ENCODE data around the gene ACTL7B. TPM values are rescaled to one million over a fixed set of nuclear protein-coding genes. Genes with fewer than 3 reads are reported as not detected.
"Not testable (repeated sequence)": the region's sequence is repeated elsewhere in the genome, so short reads cannot be mapped to it uniquely, and the experiment has no call there.

ACTL7B gene, protein sequence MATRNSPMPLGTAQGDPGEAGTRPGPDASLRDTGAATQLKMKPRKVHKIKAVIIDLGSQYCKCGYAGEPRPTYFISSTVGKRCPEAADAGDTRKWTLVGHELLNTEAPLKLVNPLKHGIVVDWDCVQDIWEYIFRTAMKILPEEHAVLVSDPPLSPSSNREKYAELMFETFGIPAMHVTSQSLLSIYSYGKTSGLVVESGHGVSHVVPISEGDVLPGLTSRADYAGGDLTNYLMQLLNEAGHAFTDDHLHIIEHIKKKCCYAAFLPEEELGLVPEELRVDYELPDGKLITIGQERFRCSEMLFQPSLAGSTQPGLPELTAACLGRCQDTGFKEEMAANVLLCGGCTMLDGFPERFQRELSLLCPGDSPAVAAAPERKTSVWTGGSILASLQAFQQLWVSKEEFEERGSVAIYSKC
- polyA plus RNA-seq (2012; ENCODE audit: insufficient read depth, insufficient read length), result not detected

DNA sequence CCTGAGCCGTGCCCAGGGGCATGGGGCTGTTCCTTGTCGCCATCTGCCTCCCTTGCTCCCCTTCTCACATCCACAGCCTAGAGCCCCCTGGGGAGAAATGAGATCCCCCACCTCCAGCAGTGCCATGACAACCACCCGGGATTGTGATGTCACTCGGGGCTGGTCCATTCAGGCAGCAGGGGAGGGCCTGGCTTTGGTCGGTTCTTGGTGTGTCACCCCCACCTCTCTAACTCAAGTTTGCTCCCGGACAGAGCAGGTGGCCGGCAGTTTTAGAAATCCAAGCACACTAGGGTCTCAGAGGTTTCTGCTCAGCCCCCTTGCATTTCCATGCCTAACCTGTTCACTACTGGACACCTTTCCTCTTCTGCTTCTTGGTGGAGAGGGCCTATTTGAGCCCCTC, at the start of gene ACTL7B:
ACTL7B (minus strand) TSS at position 99 of the 400 bp plus-strand sequence; CDS start at position 43, 56 bp downstream.
- no peak within 1 kb of the TSS for H3K4me3 ChIP-seq (ENCODE audit: low read length)
- DNase-seq (ENCODE audit: low read depth, low spot score), result no peak

DNA sequence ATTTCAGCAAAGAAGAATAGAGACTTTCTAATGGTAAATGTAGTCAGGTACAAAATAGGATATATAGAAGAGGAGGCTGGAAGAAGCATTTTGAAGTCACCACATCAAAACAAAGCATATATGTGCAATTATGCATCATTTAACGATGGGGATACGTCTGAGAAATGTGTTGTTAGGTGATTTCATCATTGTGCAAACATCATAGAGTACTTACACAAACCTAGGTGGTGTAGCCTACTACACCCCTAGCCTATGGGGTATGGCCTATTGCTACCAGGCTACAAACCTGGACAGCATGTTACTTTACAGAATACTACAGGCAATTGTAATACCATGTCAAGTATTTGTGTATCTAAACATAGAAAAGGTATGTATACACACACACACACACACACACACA, 49.7 kb upstream of the ACTL7B start:
- no peak overlapping the region for H3K4me3 ChIP-seq (ENCODE audit: low read length)
- DNase-seq (ENCODE audit: low read depth, low spot score), result no peak

DNA sequence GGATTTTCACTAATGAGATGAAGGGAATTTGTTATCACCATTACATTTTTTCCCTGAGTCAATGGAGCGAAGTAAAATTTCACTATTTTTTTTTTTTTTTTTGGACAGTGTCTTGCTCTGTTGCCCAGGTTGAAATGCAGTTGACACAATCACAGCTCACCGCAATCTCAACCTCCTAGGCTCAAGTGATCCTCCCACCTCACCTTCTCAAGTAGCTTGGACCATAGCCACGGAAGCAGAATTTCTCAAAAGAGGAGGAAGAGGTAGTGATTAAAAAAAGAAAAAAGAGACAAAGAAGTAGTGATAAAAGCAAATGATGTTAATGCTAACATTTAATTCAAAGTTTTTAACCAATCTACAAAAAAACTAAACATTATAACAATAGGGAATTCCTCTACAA, 48.4 kb upstream of the ACTL7B start:
- H3K4me3 ChIP-seq (ENCODE audit: low read length), result no peak overlapping the region
- DNase-seq (ENCODE audit: low read depth, low spot score), result no peak

DNA sequence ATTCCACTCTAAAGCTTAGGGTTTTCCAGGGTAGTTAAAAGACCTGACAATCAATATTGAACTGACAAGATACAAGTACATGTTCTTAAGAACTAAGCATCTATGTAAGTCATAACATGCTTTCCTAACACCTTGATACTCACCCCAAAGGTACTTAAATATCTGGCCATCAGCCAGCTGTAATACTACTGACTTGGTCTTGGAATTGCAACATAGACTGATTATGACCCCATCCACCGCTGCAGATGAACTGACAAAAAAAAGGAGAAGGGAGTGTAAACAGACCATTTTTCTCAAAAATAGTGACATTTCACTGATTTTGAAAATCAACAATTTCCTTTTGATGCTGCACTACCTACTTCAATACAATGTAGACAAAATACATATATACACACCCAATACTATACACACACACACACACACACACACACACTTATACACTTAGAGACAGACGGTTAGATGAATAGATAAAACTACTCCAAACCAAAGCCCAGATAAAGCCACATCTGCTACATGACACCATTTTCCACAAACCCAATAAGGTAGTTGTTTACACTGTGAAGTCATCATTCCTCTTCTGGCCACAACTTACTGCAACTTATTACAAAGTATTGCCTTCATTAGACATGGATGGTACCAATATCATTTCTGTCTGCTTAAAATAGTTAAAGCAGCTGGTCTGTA, 47.8 kb upstream of the ACTL7B start:
- DNase-seq (ENCODE audit: low read depth, low spot score), result no peak
- H3K4me3 ChIP-seq (ENCODE audit: low read length), result no peak overlapping the region

DNA sequence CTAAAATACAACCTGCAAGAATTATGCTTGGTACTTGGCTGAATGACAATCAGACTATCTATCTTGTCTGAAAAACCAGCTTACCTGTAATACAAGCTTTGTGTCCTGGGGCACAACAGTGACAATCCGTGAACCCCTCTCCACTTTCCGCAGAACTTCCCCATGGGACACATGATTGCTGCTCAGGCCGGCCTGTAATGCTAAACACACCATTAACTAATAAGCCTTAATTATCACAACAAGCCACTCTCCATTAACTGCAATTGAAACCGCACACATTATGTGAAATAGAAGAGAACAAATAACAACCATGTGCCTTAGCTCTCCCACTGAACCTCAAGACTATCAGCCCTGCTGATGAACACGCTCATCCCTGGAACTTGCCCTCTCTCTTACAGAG, 44.4 kb upstream of the ACTL7B start:
- DNase-seq (ENCODE audit: low read depth, low spot score), result no peak
- H3K4me3 ChIP-seq (ENCODE audit: low read length), result no peak overlapping the region

DNA sequence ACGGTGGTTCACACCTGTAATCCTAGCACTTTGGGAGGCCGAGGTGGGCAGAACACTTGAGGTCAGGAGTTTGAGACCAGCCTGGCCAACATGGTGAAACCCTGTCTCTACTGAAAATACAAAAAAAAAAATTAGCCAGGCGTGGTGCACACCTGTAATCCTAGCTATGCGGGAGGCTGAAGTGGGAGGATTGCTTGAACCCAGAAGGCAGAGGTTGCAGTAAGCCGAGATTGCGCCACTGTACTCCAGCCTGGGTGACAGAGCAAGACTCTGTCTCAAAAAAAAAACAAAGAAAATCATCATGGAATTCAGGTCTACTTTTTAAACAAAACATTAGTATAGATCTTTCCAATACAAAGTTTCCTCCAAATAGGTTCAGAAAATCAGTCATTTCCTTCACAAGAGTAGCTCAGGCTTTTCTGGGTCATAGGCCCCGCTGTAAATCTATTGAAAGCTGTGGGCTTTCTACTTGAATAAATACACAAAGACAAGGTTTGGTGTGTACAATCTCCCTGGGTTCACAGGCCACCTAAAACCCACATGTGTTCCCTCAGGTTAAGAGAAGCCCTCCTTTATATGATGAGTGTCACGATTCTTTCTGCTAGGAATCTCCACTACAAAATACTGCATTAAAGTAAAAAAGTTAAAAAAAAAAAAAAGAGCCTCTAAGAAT, 43.4 kb upstream of the ACTL7B start:
- not testable (repeated sequence) for DNase-seq (ENCODE audit: low read depth, low spot score); H3K4me3 ChIP-seq (ENCODE audit: low read length)

DNA sequence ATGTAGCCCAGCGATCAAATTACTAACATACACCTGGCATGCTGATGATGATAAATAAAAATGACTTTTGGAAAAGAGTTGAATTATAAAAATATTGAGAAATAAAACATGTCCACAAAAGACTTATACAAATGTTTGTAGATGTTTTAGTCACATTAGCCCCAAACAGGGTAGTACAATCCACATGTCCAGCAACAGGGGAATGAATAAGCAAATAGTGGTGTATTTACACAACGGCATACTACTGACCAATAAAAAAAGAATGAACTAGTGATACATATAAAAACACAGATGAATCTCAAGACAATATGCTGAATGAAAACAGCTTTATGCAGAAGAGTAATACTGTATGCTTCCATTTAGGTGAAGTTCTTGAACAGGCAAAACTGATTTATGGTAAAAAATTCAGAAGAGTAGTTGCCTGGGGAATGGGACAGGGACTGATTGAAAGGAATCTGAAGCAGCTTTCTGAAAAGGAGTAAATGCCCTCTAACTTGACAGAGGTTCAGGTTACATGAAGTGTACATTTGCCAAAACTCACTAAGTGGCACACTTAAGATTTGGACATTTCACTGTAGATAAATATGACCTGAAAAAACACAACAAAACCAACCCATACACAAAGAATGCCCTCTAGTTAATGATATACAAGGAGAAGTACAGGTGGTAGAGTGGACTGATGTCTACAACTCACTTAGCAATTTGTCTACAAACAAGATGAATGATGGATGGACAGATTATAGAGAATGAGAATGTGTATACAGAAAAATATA, 41.7 kb upstream of the ACTL7B start:
- no peak overlapping the region for H3K4me3 ChIP-seq (ENCODE audit: low read length)
- DNase-seq (ENCODE audit: low read depth, low spot score), result no peak

DNA sequence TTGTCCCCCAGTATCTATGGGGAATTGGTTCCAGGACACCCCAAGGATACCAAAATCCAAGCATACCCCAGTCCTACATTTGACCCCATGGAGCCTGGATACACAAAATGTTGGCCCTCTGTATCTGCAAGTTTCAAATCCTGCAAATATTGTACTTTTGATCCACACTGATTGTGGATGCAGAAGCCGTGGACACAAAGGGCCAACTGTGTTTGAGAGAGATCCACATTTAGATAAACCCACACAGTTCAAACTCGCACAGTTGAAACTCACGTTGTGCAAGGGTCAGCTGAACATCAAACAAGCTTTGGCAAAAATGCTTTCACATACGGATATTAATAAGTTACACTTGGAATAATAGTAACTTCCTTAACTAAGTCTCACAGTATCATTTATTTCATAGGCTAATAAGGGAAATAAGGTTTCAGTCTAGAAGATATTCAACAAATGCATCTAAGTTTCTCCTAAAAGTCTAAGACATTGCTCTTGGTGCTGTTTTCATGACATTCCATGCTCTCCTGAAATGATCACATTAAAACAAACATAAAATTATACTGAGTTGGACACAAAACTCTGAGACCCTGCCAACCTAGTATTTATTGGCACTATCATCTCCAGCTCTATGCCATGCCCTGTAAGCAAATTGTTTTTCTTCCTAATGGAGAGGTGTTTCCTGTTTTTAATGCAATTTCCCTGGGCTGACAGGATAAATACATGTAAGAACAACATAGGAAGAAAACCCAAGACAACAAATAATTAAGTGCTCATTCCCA, 38.6 kb upstream of the ACTL7B start:
- no peak overlapping the region for H3K4me3 ChIP-seq (ENCODE audit: low read length)
- DNase-seq (ENCODE audit: low read depth, low spot score), result no peak

DNA sequence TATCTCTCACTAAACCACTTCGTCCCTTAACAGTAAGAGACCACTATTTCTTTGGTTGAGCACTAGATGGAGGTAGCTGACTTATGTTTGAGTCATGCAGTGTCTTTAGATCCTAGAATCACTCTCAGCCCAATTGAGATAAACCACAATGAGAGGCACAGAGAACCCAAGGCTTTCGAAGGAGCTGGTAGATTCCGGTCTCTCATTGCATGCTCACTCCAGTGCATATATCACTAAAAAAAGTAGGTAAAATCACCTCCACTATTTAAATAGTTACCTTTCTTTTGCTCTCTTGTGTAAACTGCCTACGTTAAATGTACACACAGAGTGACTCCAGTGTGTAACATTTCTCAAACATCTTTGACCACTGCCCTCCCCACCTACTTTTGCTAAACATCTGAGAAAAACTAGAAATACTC, 33.9 kb upstream of the ACTL7B start:
- DNase-seq (ENCODE audit: low read depth, low spot score), result no peak
- H3K4me3 ChIP-seq (ENCODE audit: low read length), result no peak overlapping the region

DNA sequence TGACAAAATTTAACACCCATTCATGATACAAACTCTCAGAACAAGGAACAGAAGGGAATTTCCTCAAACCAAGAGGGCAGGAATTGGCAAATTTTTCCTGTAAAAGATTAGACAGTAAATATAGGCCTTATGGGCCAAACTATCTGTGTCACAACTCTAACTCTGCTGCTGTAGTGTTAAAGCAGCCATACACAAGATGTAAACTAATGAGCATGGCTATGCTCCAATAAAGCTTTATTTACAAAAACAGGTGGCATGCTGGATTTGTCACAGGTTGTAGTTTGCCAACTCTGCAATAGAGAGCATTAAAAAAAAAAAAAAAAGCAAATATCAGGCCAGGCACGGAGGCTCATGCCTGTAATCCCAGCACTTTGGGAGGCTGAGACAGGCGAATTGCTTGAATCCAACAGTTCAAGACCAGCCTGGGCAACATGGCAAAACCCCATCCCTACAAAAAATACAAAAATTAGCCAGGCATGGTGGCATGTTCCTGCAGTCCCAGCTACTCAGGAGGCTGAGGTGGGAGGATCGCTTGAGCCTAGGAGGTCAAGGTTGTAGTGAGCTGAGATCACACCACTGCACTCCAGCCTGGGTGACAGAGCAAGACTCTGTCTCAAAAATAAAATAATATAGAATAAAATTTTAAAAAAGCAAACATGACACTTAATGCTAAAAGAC, 30.9 kb upstream of the ACTL7B start:
- DNase-seq (ENCODE audit: low read depth, low spot score); H3K4me3 ChIP-seq (ENCODE audit: low read length): not testable (repeated sequence)

DNA sequence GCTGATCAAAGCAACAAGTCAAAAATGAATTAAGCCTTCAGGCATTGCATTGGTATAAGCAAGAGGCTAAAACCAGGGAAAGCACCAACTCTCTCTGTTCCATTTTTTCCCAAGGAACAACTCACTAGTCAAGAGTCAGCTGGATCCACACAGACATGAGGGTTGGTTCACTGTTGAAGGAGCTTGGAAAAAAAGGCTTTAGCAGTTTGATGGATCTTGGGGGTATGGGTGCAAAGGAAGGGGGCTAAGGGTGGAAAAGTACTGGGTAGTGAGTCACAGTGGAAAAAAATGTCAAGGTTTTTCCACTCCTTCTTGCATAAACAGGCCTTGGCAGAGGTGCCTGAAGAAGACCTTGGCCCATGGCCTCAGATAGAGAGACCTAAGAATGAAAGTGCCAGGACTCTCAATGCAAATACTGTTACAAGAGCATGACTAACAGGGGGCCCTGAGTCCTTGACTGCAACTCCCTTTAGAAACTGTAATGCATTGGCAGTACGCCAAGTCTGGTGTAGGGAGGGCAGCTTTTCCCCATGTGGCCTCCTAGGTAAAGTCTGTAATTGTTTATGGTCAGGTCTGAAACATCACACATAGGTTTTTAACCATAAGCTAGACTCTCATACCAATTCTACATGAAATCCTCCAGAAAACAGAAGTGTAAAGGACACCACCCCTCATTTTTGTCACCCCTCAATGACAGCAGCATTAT, 30.0 kb upstream of the ACTL7B start:
- no peak overlapping the region for H3K4me3 ChIP-seq (ENCODE audit: low read length)
- DNase-seq (ENCODE audit: low read depth, low spot score), result peak; percentile 24

DNA sequence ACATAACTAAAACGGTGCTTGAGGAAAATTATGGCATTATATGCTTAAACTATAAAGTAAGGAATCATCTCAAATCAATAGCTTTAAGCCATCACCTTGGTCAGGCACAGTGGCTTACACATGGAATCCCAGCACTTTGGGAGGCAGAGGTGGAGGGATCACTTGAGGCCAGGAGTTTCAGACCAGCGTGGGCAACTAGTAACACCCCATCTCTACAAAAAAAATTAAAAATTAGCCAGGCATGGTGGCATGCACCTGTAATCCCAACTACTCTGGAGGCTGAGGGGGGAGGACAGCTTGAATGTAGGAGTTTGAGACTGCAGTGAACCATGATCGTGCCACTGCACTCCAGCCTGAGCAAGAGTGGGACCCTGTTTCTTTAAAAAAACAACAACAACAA, 28.9 kb upstream of the ACTL7B start:
- no peak overlapping the region for H3K4me3 ChIP-seq (ENCODE audit: low read length)
- DNase-seq (ENCODE audit: low read depth, low spot score), result no peak

DNA sequence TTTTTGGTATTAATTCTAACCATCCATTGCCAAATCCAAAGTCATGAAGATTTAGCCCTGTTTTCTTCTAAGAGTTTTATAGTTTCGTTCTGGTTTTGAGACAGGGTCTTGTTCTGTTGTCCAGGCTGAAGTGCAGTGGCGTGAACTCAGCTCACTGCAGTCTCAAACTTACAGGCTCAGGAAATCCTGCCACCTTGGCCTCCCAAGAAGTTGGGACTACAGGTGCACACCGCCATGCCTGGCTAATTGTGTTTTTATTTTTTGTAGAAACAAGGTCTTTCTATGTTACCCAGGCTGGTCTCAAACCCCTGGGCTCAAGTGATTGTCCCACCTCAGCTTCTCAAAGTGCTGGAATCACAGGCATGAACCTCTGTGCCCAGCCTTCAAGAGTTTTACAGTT, 27.3 kb upstream of the ACTL7B start:
- no peak overlapping the region for H3K4me3 ChIP-seq (ENCODE audit: low read length)
- DNase-seq (ENCODE audit: low read depth, low spot score), result no peak

DNA sequence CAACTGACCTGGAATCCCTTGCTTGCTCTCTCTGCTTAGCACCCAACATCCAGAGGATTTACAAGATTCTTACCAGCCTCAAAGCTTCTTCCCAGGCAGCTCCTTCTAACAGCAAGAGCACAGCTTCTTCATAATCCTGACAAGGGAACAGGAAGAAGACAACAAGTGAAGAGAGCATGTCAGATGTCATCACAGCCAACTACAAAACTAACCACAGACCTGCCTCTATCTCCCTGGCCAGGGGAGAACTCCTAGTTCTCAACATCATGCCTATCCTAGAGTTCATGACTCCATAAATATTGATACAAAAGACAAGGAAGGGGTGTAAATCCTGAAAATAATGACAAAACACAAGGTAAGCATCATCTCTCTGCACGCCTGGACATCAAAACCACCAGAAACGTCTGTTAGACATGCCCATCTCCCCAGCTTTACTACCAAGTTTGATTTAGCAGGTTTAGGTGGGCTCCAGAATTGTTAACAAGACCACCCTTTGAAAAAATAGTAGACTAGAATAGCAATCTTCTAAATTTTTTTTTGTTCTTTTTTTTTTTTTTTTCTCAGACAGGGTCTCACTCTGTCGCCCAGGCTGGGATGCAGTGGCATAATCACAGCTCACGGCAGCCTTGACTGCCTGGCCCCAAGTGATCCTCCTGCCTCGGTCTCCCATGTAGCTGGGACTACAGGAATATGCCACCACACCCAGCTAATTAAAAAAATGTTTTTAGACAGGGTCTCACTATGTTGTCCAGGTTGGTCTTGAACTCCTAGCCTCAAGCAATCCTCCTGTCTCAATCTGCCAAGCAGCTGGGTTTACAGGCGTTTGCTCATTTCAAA, 26.5 kb upstream of the ACTL7B start:
- no peak for DNase-seq (ENCODE audit: low read depth, low spot score)
- H3K4me3 ChIP-seq (ENCODE audit: low read length), result no peak overlapping the region

DNA sequence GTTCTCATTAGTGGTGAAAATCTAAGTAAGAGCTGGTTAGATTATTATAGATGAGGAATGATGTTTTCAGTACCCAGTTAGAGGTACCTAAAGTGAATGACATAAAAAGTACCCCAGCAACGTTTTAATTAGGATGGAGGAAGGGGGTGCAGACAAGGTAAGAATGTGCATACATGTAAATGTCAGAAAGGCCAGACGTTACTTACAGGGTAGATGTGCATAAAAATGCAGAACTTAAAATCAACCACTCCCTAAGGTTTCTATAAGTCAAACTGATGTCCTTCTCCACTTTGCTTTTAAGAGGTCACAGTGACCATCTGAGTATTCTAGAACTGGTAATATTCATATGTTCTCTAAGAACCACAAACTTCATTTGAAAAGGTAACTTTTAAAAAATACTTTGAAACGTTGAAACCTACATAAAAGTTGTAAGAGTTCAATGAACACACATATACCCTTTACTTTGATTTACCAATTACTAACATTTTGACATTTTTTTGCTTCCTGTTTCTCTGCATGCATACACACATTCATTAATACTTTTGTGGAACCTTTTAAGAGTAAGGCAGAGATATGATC, 25.0 kb upstream of the ACTL7B start:
- DNase-seq (ENCODE audit: low read depth, low spot score), result no peak
- H3K4me3 ChIP-seq (ENCODE audit: low read length), result no peak overlapping the region

DNA sequence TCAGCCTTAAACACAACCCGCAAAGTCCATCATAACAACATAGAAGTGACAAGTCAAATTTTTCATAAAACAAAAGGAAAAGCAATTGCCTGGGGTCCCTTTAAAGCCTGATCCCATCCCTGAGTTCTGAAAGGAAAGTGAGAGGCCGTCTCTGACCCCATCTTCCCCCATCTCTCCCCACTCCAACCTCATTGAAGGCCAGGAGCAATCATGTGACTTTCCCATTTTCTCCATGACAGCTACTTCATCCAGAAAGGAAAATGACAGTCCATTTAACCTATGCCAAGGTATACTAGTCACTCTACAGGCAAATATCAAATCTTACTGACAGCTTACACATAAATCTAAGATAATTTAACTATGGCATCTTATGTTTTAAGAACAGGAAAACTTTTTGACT, 21.7 kb upstream of the ACTL7B start:
- no peak for DNase-seq (ENCODE audit: low read depth, low spot score)
- no peak overlapping the region for H3K4me3 ChIP-seq (ENCODE audit: low read length)

Measured in Jurkat, Clone E6-1 (cell line).